Activated naive CD8-positive, alpha-beta T cell treated with anti-CD3 and anti-CD28 coated beads for 36 hours (primary cell): ENCODE measurements around the gene DNAH10. TPM values are rescaled to one million over a fixed set of nuclear protein-coding genes. Genes with fewer than 3 reads are reported as not detected.
"Not testable (repeated sequence)": the region's sequence is repeated elsewhere in the genome, so short reads cannot be mapped to it uniquely, and the experiment has no call there.

Source experiments
- DNase-seq: peaks from one replicate; pipeline ENCODE4 v3.0.0; 2021
- H3K27ac Mint-ChIP-seq: one replicate; pipeline ENCODE4 v1.8.0; 2022; ENCODE audit warnings: mild to moderate bottlenecking, moderate library complexity, mixed read lengths
- H3K27me3 Mint-ChIP-seq: one replicate; pipeline ENCODE4 v1.8.0; 2022; ENCODE audit warnings: mild to moderate bottlenecking, mixed read lengths
- H3K36me3 Mint-ChIP-seq: one replicate; pipeline ENCODE4 v1.8.0; 2021; ENCODE audit warnings: mild to moderate bottlenecking, mixed read lengths
- H3K4me1 Mint-ChIP-seq: one replicate; pipeline ENCODE4 v1.8.0; 2021; ENCODE audit warnings: mixed read lengths
- H3K4me3 Mint-ChIP-seq: one replicate; pipeline ENCODE4 v1.8.0; 2022; ENCODE audit warnings: mild to moderate bottlenecking, moderate library complexity, mixed read lengths
- H3K9me3 Mint-ChIP-seq: one replicate; pipeline ENCODE4 v1.8.0; 2022; ENCODE audit warnings: mixed read lengths
- total RNA-seq, 2 experiments: library from RNA; stranded (reverse); gene quantifications; one replicate each; pipeline ENCODE4 v1.2.3, GENCODE V29; 2021

DNAH10 gene
- total RNA-seq, 2 experiments from 2014 or later, result 0.06 to 0.22 TPM

GRCh38 chr12:123905319-123905925 lies 143.3 kb downstream of the DNAH10 start:
- Mint-ChIP-seq H3K4me1 (peaks cover 9% of the 10 kb centered on the region), H3K9me3 (no peaks in the 10 kb centered on the region), H3K36me3 (no peaks in the 10 kb centered on the region), H3K4me3 (no peak overlapping the region), H3K27ac (no peak overlapping the region), H3K27me3 (peaks cover 5% of the 10 kb centered on the region)
- peak; percentile 59 for DNase-seq

- no peaks in the 10 kb centered on the region for H3K9me3 Mint-ChIP-seq
- no peak overlapping the region for H3K4me3 Mint-ChIP-seq
- no peak for DNase-seq
- peaks cover 3% of the 10 kb centered on the region for H3K4me1 Mint-ChIP-seq
- H3K27me3 Mint-ChIP-seq, result no peaks in the 10 kb centered on the region
- H3K36me3 Mint-ChIP-seq, result no peaks in the 10 kb centered on the region
- H3K27ac Mint-ChIP-seq, result no peak overlapping the region
These were observed 144.8 kb downstream of the DNAH10 start for GRCh38 chr12:123906711-123907420.

GRCh38 chr12:123907726-123908476 lies 145.8 kb downstream of the DNAH10 start:
- H3K36me3 Mint-ChIP-seq, result no peaks in the 10 kb centered on the region
- H3K4me1 Mint-ChIP-seq, result peaks cover 3% of the 10 kb centered on the region
- no peaks in the 10 kb centered on the region for H3K9me3 Mint-ChIP-seq
- H3K27me3 Mint-ChIP-seq, result no peaks in the 10 kb centered on the region
- H3K4me3 Mint-ChIP-seq, result no peak overlapping the region
- DNase-seq, result no peak
- H3K27ac Mint-ChIP-seq, result peak overlapping the region; percentile 36

- H3K9me3 Mint-ChIP-seq, result no peaks in the 10 kb centered on the region
- H3K27ac Mint-ChIP-seq, result no peak overlapping the region
- H3K4me1 Mint-ChIP-seq, result peaks cover 3% of the 10 kb centered on the region
- no peak for DNase-seq
- no peak overlapping the region for H3K4me3 Mint-ChIP-seq
- H3K36me3 Mint-ChIP-seq, result no peaks in the 10 kb centered on the region
- H3K27me3 Mint-ChIP-seq, result no peaks in the 10 kb centered on the region
These were observed 147.0 kb downstream of the DNAH10 start for GRCh38 chr12:123908884-123909725.

GRCh38 chr12:123910057-123910456 lies 148.0 kb downstream of the DNAH10 start:
- DNase-seq, result no peak
- Mint-ChIP-seq H3K27me3 (no peaks in the 10 kb centered on the region), H3K4me3 (no peak overlapping the region), H3K27ac (no peak overlapping the region), H3K9me3 (no peaks in the 10 kb centered on the region), H3K36me3 (no peaks in the 10 kb centered on the region), H3K4me1 (peaks cover 3% of the 10 kb centered on the region)

GRCh38 chr12:123910761-123911193 lies 148.7 kb downstream of the DNAH10 start:
- Mint-ChIP-seq H3K4me1 (no peaks in the 10 kb centered on the region), H3K27me3 (no peaks in the 10 kb centered on the region), H3K4me3 (no peak overlapping the region), H3K36me3 (no peaks in the 10 kb centered on the region), H3K9me3 (no peaks in the 10 kb centered on the region), H3K27ac (no peak overlapping the region)
- DNase-seq, result no peak

GRCh38 chr12:123911672-123912409 lies 149.7 kb downstream of the DNAH10 start:
- H3K4me3 Mint-ChIP-seq, H3K4me1 Mint-ChIP-seq, H3K27me3 Mint-ChIP-seq, H3K9me3 Mint-ChIP-seq, H3K27ac Mint-ChIP-seq, H3K36me3 Mint-ChIP-seq, DNase-seq: not testable (repeated sequence)

- Mint-ChIP-seq H3K27ac (no peak overlapping the region), H3K27me3 (no peaks in the 10 kb centered on the region), H3K36me3 (no peaks in the 10 kb centered on the region), H3K4me3 (no peak overlapping the region), H3K4me1 (peaks cover 10% of the 10 kb centered on the region), H3K9me3 (no peaks in the 10 kb centered on the region)
- DNase-seq, result peak; percentile 19
These were observed 150.6 kb downstream of the DNAH10 start for GRCh38 chr12:123912415-123913380.

GRCh38 chr12:123914726-123915333 lies 152.7 kb downstream of the DNAH10 start:
- Mint-ChIP-seq H3K27ac (no peak overlapping the region), H3K36me3 (no peaks in the 10 kb centered on the region), H3K27me3 (no peaks in the 10 kb centered on the region), H3K4me1 (peaks cover 10% of the 10 kb centered on the region), H3K9me3 (no peaks in the 10 kb centered on the region), H3K4me3 (no peak overlapping the region)
- no peak for DNase-seq

- H3K4me3 Mint-ChIP-seq, result no peak overlapping the region
- H3K9me3 Mint-ChIP-seq, result no peaks in the 10 kb centered on the region
- peaks cover 10% of the 10 kb centered on the region for H3K4me1 Mint-ChIP-seq
- no peaks in the 10 kb centered on the region for H3K27me3 Mint-ChIP-seq
- H3K36me3 Mint-ChIP-seq, result no peaks in the 10 kb centered on the region
- DNase-seq, result peak; percentile 70
- no peak overlapping the region for H3K27ac Mint-ChIP-seq
These were observed 154.6 kb downstream of the DNAH10 start for GRCh38 chr12:123916729-123917128.

- H3K4me3 Mint-ChIP-seq, result no peak overlapping the region
These were observed 155.3 kb downstream of the DNAH10 start for GRCh38 chr12:123917337-123917850.

GRCh38 chr12:123919980-123920360 lies 157.9 kb downstream of the DNAH10 start:
- Mint-ChIP-seq H3K27me3 (no peaks in the 10 kb centered on the region), H3K4me3 (no peak overlapping the region), H3K9me3 (no peaks in the 10 kb centered on the region), H3K27ac (no peak overlapping the region), H3K4me1 (peaks cover 10% of the 10 kb centered on the region), H3K36me3 (no peaks in the 10 kb centered on the region)
- DNase-seq, result no peak

More at GRCh38 chr12:123917337-123917850, 155.3 kb downstream of the DNAH10 start:
- H3K27ac Mint-ChIP-seq, result no peak overlapping the region
- no peaks in the 10 kb centered on the region for H3K36me3 Mint-ChIP-seq
- H3K9me3 Mint-ChIP-seq, result no peaks in the 10 kb centered on the region
- H3K27me3 Mint-ChIP-seq, result no peaks in the 10 kb centered on the region
- peaks cover 10% of the 10 kb centered on the region for H3K4me1 Mint-ChIP-seq
- DNase-seq, result no peak

- DNase-seq, result no peak
- no peaks in the 10 kb centered on the region for H3K36me3 Mint-ChIP-seq
- H3K4me1 Mint-ChIP-seq, result no peaks in the 10 kb centered on the region
- H3K4me3 Mint-ChIP-seq, result no peak overlapping the region
- no peaks in the 10 kb centered on the region for H3K27me3 Mint-ChIP-seq
- no peaks in the 10 kb centered on the region for H3K9me3 Mint-ChIP-seq
- no peak overlapping the region for H3K27ac Mint-ChIP-seq
These were observed 160.9 kb downstream of the DNAH10 start for GRCh38 chr12:123923038-123923437.
